AG04450 (cell line): ENCODE results near the gene GMPS. TPM values are rescaled to one million over a fixed set of nuclear protein-coding genes. Genes with fewer than 3 reads are reported as not detected.
"Not testable (repeated sequence)": the region's sequence is repeated elsewhere in the genome, so short reads cannot be mapped to it uniquely, and the experiment has no call there.

Experiments used
- CTCF ChIA-PET: fragments of 300-600, 350-600 bp; formaldehyde crosslinking; extraction: SDS; loops from one replicate; lab custom pipeline; 2022; ENCODE audit warnings: antibody characterized with exemption, inconsistent platforms; lab: Charles Lee
- POLR2A ChIA-PET: fragments of 350-600 bp; formaldehyde crosslinking; extraction: SDS; loops from one replicate; lab custom pipeline; 2021; ENCODE audit warnings: antibody characterized with exemption, inconsistent platforms; lab: Yijun Ruan, JAX
- DNase-seq: peaks from one replicate; pipeline ENCODE4 v3.0.0-alpha.2; 2011; ENCODE audit warnings: low read depth, low spot score
- H3K27ac ChIP-seq: one replicate; pipeline ENCODE4 v1.5.1; 2012; ENCODE audit warnings: low read depth, low read length, control low read depth
- H3K27me3 ChIP-seq: one replicate; pipeline ENCODE4 v1.6.0; 2012; ENCODE audit warnings: low read length; ENCODE audit not compliant: control insufficient read depth, insufficient read depth
- H3K4me3 ChIP-seq: 2 replicates; pipeline ENCODE4 v1.5.1; 2011; ENCODE audit warnings: mild to moderate bottlenecking, low read depth, low read length, control low read depth
- H3K9me3 ChIP-seq: 2 replicates; pipeline ENCODE4 v1.5.1; 2012; ENCODE audit warnings: low read length; ENCODE audit not compliant: control insufficient read depth, insufficient read depth
- CTCF ChIP-seq: IDR thresholded peaks from 2 replicates; pipeline ENCODE4 v1.5.1; 2011; ENCODE audit warnings: low read depth, low read length, control low read depth, inconsistent platforms
- polyA minus RNA-seq: library from RNA; depleted of rRNA, polyadenylated mRNA; stranded (reverse); fragments of >200 nt; gene quantifications from 2 replicates; pipeline ENCODE4 v1.2.3, GENCODE V29; 2011; rRNA and poly(A)+ RNA removed
- polyA plus RNA-seq: library from polyadenylated mRNA; depleted of rRNA; stranded (reverse); fragments of >200 nt; gene quantifications from 2 replicates; pipeline ENCODE4 v1.2.3, GENCODE V29; 2011; rRNA removed

Gene GMPS
- polyA plus RNA-seq (43.9 and 69.2 TPM in 2 replicates), polyA minus RNA-seq (28.6 and 54.0 TPM in 2 replicates)

- ChIA-PET POLR2A (interaction anchor here (1.0 to 1.9 kb wide), 2 partner anchors 17 to 64 kb away, joined by 6 to 7 read pairs; partner anchors contain the start of genes C3orf33 and SLC33A1), CTCF (interaction anchor here (0.5 to 1.2 kb wide), 7 partner anchors 8 to 65 kb away, joined by 3 to 4 read pairs (median 3); partner anchors contain the start of gene C3orf33)
- H3K27me3 ChIP-seq = no peaks in the 10 kb centered on the region
- no peaks in the 10 kb centered on the region; the same call in 1 of the 2 replicates for H3K9me3 ChIP-seq
- DNase-seq = peak; percentile 78
- peak within 1 kb of the TSS; percentile 87 for H3K4me3 ChIP-seq
- peak within 1 kb of the TSS; percentile 77 for H3K27ac ChIP-seq
- peak; percentile 28; the same call in 1 of the 2 replicates for TF ChIP-seq CTCF
Measured at GRCh38 chr3:155870133-155870944, at the start of gene GMPS. TSS of gene GMPS (plus strand) at chr3:155870650. CDS start at chr3:155870871, 221 bp downstream.

- DNase-seq, H3K27me3 ChIP-seq, H3K27ac ChIP-seq, POLR2A ChIA-PET, H3K9me3 ChIP-seq, H3K4me3 ChIP-seq, CTCF ChIA-PET: not testable (repeated sequence)
Measured at GRCh38 chr3:155828490-155829098, 41.9 kb upstream of the GMPS start.

GRCh38 chr3:155835341-155836071 lies 34.9 kb upstream of the GMPS start:
- Histone ChIP-seq H3K27me3 (no peaks in the 10 kb centered on the region), H3K4me3 (no peak overlapping the region), H3K9me3 (no peaks in the 10 kb centered on the region), H3K27ac (no peak overlapping the region)
- ChIA-PET CTCF (interaction anchor here (1.4 kb wide), 1 partner anchor 29 kb away, joined by 10 read pairs; the partner anchor contains the start of gene C3orf33), POLR2A (no interaction called here)
- TF ChIP-seq CTCF = no peak
- DNase-seq = no peak

- Histone ChIP-seq H3K27me3 (no peaks in the 10 kb centered on the region), H3K27ac (no peak overlapping the region), H3K4me3 (no peak overlapping the region), H3K9me3 (no peaks in the 10 kb centered on the region)
- TF ChIP-seq CTCF = no peak
- ChIA-PET POLR2A (no interaction called here), CTCF (no interaction called here)
- DNase-seq = no peak
Measured at GRCh38 chr3:155843569-155843968, 26.9 kb upstream of the GMPS start.

GRCh38 chr3:155846119-155846518 lies 24.3 kb upstream of the GMPS start:
- Histone ChIP-seq H3K27me3 (no peaks in the 10 kb centered on the region), H3K4me3 (no peak overlapping the region), H3K9me3 (no peaks in the 10 kb centered on the region), H3K27ac (no peak overlapping the region)
- POLR2A ChIA-PET = no interaction called here
- no peak for TF ChIP-seq CTCF
- no peak for DNase-seq
- CTCF ChIA-PET = interaction anchor here (0.6 to 1.0 kb wide), 2 partner anchors 15 to 40 kb away, joined by 3 to 5 read pairs; partner anchors contain the start of gene C3orf33
